ENCODE results near the gene PFDN6. TPM values are rescaled to one million over a fixed set of nuclear protein-coding genes. Genes with fewer than 3 reads are reported as not detected.

PFDN6 gene
- polyA plus RNA-seq, 12 donors = 35.2 to 61.0 (median 41.7) TPM; not detected in 1

DNA sequence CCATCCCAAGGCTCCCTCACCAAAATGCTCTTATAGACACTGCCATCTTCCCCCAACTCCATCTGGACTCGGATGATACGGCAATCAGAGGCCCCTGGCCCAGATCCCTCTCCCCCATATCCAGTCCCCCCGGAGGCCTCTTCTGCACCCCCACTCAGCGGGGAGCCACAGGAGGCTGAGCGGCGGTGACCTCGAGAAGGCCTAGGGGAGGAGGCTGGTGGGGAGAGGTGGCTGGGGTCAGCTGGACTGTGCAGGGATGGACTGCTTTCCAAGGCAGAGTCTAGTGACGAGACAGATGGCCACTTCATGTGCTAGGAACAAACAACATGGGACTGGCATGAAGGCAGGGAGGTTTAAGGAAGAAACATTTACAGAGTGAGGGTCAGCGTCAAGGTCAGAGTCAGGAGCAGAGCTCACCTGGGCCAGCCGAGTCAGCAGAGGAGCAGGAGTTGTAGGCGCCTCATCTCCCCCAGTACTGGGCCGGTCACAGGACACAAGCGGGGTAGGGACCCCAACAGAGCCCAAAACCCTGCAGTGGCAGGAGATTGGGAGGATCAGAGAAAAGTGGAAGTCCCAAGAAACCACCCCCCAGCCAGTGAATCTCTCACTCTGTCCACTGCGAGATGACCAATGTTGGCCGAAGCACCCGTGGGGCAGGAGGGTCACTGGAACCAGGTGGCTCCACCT is 3.7 kb downstream of the PFDN6 start:
- no peak for DNase-seq

DNA sequence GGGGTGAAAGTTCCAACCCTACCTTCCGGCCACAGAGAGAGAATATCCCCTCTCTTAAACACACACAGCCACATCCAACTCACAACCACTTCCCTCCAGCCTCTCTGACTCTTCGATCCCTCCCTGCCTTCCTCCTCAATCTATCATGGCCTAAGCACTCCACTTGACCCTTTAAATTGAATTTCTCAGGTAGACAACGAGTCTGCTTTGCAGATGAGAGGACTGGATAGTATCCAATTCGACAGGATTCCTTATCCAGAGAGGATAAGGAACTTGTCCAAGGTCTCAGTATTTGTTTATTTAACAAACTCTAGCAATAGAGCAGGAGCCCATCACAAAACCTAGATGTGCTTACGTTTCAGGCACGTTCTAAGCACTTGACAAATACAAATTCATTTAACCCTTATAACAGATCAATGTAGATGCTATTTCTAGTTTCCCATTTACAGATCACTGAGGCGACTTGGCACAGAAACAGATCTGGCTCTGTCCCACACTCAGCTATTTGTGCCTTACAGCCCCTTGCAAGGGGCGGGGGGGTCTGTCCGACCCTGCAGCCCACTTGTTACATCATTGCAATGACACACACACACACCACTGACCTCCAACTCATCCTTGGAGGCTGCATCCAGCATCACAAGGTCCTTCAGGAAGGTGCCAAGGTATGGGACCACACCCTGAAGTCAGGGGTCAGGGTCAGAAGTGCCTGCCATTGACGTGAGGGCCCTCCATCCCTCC is 4.9 kb downstream of the PFDN6 start:
- no peak for DNase-seq

DNA sequence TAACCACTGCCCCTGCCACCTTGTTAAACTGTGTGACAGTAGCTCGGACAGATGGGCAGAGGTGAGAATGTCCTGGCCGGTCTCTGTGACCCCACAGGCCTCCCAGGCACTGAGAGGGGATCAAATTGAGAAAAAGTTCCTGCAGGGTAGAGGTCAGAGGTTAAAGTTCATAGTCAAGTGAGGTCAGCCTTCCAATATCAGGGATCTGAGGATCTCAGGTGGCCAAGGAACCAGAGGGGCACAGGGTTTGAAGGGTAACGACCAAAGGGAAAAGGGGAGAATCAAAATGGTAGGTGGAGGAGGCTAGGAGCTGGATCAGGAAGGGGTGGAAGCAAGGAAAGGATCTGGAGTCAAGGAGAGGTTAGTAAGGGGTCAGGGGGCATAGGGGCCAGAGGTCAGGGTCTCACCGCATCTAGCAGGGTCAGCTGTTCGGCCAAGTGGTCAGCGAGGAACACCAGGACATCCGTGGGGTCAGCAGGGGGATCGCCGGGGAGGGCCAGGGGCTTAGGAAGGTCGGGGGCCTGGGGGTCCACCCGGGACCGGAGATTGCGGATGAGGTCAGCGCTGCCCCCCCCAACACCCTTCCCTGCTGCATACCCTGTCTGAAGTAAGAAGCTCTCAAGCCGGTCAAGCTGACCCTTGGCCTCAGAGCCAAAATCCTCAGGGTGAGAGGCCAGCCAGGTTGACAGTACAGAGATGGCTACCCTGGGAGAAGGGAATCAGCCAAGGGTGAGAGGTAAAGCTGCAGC is 6.4 kb downstream of the PFDN6 start:
- DNase-seq = no peak

DNA sequence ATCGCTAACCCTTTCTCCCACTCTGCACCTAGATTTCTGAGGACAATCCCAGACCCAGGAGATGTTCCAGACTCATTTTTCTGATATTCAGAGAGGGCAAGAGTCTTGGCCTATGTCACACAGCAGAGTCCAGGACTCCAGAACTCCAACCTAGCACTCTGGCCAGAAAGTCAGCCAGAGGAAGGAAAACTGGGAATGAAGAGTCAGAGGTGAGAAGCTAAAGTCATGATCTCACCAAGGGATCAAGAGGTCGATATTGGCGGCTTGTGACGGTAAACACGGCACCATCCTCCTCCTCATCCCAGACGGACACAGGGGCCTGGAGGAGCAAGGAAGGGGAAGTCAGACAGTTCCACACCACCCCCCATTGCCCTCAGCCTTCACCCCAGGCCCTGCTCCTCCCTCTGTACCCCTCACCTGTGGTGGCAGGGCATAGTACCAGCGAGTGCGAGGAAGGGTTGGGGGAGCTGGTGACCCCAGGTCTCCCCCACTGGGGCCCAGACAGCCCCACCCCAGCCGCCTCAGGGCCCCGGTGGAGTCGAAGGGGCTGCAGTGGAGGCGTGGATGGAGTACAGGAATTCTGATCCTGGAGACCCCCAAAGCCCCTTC is 7.5 kb downstream of the PFDN6 start:
- DNase-seq = no peak

DNA sequence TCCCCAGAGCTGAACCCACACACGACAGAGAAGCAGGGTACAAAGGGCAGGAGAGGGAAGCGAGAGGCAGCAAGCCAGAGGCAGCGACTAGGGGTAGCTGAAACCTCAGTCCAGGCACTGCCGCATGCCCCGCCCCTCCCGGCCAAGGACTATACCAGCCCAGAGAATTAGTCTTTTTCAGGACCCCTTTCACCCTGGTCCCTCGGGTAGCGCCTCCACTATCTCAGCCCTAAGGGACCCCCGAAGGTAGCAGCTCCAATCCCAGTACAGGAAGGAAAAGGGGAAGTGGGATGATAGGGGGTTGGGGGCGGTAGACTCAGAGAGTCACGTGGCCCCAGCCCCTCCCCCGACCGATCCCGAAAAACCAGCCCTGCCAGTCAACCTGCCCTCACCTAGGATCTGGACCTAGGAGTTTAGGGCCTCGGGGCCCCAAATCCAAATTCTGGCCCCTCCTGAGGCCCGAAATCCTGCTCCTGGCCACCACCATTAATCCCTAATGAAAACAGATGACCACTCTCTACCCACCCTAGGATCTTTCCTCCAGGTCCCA is 8.1 kb downstream of the PFDN6 start:
- DNase-seq = no peak

DNA sequence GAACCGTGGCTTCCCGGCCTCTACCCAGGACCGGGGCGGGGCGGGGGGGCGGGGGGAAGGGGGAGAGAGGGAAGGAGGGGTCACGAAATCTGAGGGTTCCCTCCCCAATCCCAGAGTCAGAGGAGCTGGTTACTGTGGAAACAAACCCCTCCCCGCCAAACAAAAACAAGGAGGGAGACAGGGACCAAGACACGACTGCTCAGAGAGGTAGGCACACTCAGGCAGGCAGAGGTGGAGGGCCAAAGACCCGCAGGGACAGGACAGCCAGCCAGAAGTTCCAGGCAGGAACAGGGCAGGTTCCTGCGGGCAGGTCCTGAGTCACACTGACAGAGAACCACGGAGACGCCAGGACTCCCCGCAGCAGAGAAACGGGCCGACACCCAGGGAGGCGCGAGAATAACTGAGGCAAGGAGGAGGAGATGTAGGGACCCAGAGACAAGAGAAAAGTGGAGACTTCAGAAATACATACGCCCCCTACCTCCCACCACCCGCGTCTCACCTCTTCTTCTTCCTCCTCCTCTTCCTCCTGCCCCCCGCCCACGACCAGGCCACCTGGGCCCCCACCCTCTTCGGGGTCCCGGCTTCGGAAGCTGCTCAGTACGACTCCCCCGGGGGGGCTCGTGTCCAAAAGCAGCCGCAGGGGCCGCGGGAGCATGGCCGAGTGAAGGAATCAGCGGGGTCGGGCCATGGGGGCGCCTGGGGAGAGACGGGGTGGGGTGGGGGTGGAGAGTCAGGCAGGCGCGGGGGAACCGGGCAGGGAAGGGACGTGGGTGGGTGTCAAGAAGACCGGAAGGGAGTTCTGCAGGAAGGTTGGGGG is 8.8 kb downstream of the PFDN6 start:
- DNase-seq = peak; percentile 87

DNA sequence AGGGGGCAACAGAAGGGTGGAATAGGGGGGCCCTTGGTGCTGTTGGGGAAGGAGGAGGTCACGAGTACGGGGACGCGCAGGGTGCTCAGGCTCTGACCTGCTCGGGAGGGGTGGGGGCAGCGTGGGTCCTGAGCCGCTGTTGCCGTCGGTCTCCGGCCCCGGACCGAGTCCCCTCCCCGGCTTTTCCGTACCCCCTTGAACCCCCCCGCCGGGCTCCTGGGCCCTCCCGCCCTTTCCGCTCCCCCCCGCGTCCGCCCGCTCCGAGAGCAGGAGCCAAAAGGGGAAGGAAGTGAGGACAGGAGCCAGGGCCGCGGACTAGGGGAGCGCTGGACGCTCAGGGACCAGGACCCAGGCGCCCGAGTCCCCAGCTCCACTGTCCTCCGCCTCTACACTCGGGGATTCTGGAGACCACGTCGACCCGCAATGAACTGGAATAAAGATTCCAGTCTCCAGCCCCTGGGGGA is 9.4 kb downstream of the PFDN6 start, which contains the start of gene RGL2:
Gene RGL2 (minus strand): TSS at position 170 of the 464 bp plus-strand sequence. CDS start 332 bp downstream, outside the sequence.
- peak; percentile 86 for DNase-seq

DNA sequence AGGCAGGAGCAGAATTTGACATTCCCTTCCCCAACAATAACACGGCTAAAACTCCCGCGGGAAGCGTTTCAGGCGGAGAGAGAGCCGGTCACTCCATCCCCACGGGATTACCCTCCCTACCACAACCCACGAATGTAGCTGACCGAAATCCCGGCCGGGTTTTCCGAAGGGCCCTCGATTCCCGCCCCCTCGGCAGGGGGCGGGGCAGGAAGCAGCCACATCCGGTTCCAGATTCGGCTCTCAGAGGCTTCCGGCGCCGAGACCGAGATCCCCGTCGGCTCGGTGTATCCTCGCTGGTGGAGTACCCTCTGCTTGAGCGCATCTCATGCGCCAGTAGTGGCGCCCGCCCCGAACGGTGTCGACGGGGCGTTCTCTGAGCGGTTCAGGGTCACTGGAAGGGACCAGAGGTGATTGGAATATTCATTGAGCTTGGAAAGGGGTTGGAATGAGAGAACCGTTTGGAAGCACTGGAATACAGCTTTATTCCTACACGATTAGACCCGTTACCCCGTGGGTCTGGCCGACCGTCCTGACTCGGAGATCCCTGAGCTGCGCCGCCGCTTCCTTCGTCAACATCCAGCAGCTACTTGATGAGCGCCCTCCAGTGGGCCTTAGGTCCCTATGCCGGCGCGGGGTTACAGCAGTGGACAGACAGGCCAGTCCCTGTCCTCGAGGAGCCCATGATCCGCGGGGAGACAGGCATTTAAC is 10.0 kb downstream of the PFDN6 start:
- DNase-seq = peak; percentile 94

DNA sequence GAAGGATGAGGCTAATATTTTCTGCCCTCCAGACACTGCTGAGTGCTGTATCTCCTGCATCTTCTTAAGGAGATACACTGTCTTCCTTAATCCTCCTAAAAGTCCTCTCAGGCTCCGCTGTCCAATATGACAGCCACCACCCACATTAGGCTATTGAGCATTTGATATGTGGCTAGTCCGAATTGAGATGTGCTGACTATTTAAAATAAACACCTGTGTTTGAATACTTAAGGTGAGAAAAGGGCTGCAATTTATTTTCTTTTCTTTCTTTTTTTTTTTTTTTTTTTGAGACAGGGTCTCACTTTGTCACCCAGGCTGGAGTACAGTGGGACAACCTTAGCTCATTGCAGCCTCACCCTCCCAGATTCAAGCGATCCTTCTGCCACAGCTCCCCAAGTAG is 12.5 kb downstream of the PFDN6 start:
- no peak for DNase-seq

DNA sequence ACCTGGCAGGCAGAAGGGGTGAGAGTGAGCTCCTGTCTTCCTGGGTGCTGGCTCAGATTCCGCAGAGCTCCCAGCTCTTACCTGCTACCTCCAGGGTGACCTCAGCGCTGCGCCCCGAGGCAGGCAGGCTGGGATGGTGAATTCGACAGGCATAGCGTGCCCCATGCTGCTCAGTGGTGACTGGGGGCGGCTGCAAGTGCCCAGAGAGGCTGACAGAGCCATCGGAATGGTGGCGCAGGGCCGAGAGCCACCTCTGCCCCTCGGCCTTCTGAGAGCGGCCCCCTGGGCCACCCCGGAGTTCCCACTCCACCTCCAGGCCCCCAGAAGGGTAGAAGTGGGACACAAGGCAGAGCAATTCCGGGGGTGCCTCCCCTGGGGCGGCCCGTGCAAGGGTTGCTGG is 14.8 kb downstream of the PFDN6 start:
- DNase-seq = no peak

DNA sequence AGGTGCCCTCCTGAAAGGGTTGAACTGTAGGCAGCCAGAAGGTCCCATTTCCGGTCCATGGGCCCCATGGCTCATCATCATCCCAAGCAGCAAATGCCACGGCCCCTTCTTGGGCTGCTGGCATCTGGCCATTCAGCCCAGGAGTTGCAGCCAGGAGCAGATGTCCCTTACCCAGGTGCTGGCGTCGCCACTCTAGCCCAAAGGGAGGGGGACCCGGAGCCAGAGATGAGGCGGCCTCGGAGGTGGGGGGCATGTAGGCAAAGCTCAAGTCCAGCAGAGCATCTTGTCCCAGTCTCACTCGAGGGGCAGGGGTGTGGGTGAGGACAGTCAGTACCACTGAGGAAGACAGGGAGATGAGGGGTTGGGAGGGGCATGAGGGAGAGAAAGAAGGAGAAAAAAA is 15.7 kb downstream of the PFDN6 start:
- no peak for DNase-seq

DNA sequence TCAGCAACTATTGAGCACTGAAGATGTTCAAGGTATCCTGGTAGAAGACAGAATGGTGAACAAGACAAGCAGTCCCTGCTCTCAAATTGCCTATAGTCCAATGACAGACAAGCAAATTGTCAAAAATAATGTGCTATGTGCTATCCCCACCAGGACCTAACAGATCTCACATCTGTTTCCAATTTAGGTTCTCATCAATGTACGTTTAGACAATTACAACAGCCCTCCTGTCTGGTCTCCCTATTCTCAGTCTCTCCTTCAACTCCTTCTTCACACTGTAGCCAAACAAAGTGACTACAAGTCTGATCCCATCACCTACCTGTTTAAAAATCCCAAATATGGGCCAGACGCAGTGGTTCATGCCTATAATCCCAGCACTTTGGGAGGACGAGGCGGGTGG is 17.0 kb downstream of the PFDN6 start:
- no peak for DNase-seq

DNA sequence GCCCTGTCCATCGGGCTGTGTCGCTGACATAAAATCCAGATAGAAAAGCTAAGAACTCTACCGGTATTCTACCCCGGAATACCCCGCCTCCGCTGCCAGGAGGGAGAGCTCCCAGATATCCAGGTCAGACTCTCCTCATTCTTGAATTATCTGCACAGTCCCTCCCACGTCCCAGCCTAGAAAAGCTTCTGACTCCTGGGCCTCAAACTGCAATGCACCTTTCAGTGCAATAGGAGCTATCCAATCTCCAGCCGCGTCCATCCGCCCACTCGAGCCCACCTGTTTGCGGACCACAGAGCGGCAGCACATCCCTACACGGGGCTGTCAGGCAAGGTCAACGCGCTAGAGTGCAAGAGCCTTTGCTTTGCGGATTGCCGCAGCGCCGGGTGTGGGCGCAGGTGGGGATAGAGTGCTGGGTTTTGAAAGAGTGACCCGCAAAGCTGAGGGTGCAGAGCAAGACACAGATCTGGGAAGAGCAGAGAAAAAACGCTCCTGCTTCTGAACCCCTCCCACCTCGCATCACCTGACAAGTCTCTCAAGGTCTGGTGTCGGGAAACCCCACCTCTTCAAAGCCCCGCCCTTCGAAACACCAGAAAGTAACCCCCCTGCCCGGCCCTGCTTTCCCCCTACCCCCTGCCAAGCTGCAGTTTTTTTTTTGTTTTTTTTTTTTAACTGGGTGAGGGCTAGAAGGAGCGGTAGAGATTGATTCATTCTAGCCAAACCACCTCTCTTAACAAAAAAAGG is 23.1 kb downstream of the PFDN6 start:
- no peak for DNase-seq

DNA sequence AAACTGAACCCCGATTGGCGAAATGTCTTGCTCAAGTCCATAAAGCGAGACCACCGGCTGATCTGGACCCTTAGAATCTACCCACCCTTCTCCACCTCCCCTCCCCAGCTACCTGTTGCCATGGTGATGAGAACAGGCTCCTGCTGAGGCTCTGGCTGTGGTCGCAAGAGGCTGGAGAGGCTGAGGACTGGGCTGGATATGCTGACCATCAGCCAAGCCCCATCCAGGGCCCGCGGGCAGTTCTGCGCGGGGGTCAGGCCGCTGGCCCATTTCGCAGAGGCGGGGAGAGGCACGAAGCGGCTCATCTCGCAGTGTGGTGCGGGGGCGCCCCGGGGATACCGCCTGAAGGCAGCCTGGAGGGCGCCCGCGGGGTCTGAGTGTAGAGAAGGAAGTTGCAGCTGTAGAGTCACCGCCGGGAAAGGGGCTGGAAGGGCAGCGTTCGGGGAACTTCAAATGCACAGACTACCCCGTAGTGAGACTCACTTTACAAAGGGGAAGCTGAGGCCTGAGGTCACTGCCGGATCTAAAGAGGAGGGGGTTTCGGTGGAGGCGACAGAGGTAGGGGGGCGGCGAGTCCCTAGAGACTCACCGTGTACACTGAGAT is 23.8 kb downstream of the PFDN6 start:
- DNase-seq = peak; percentile 51

DNA sequence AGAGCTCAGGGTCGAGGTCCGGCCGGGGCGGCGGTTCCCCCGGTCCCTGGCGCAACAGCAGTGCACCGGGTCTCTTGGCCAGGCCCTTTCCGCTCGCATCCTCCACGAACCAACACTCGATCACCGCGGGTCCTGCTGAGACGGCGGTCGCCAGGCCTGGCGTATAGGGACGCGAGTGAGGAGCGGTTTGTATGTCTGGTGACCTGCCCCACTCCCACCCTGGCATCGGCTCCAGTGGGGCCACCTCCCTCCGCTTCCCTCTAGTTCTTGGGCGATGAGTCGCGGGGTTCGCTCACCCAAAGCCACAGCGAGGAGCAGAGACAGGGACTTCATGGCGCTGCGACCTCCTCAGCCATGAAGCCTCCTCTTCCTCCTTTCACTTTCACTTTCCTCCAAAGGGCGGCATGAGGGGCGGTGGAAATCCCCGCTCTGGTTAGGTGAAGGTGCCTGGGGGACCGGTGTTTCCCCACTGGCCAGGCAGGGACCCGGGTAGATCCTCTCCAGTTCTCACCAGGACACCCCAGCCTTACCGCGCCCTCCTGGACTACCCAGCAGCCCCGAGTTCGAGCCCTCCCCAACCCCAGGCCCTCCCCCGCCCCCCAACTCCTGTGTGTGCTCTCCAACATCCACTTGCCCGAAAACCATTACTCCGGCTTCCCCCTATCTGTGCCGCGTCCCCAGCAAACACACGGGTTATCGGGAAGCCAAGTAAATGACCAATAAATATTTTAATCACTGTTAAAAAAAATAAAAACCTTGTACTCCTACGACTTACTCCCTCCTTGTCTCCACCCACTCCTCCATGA is 24.5 kb downstream of the PFDN6 start, which contains the start of gene TAPBP:
Gene TAPBP (minus strand): TSS at position 370 of the 806 bp plus-strand sequence. CDS start 37 bp downstream, at position 333.
- DNase-seq = peak; percentile 75

DNA sequence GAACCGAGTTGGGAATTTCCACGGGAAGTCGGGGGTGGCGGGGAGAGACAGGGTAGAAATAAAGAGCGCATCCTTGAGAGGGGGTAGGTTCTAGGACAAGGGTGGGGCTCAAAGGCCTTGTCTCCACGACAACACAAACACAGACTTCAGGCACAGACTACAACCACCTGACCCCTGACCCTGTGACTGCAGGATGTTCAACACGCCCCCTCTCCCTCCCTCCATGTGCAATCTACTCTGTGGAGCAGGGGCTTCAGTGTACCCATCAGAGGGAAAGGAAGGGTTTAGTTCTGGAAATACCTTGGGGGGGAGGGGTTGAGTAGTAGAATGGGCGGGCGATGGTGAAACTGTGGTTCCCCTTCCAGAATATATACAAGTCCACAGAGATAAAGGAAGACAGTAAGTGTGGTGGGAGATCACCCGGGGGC is 25.1 kb downstream of the PFDN6 start:
- DNase-seq = peak; percentile 78

DNA sequence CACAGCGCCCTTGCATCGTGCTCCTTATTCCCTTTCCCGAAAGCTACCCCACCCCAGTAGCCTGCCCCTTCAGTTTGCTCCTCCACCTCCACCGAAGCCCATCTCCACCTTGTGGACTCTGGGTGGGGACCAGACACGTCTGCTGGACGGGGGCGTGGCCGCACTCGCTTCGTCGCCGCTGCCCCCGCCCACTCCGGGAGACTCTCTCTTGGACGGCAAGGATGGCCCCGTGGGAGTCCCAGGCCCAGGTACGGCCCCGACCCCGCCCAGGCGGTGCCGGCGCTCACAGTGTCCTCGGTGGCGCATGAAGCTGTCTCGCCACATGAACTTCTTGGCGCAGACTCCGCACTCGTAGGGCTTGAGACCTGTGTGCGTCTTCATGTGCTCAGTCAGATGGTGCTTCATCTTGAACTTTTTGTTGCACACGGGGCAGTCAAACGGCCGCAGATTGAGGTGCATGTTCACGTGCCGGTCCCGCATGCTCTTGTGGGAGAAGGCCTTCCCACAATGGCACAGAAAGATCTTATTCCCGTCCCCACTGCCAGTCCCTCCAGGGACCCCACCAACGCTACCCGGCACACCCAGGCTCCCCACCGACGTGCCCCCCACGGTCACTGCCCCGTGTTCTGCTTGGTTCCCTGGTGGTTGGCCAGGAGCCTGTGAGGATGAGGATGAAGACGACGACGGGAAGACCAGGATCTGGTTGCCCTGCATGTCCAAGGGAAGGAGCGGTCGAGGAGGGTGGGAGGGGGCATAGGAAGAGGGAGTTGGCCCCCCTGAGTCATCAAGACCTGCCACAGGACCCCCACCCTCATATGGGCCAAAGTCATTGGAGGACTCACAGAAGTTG is 25.8 kb downstream of the PFDN6 start:
- DNase-seq = no peak

All from muscle of arm (tissue), 12 donors.